ENCODE data around the gene CHRDL2. TPM values are rescaled to one million over a fixed set of nuclear protein-coding genes. Genes with fewer than 3 reads are reported as not detected.
"Not testable (repeated sequence)": the region's sequence is repeated elsewhere in the genome, so short reads cannot be mapped to it uniquely, and the experiment has no call there.

Gene CHRDL2
- not detected in 2 replicates for total RNA-seq
- polyA plus RNA-seq (2012), result not detected

GRCh38 chr11:74731301-74732094 lies at the start of gene CHRDL2:
Gene CHRDL2, minus strand, starts transcription at chr11:74731426. Its CDS starts 538 bp downstream, at chr11:74730888.
- peak; percentile 33 for DNase-seq (ENCODE audit: low read depth)

- no peak for DNase-seq (ENCODE audit: low read depth)
Measured at GRCh38 chr11:74780248-74781005, 49.2 kb upstream of the CHRDL2 start.

- no peak for DNase-seq (ENCODE audit: low read depth)
Measured at GRCh38 chr11:74778581-74778980, 47.4 kb upstream of the CHRDL2 start.

- no peak for DNase-seq (ENCODE audit: low read depth)
Measured at GRCh38 chr11:74777877-74778276, 46.7 kb upstream of the CHRDL2 start.

GRCh38 chr11:74777038-74777437 lies 45.8 kb upstream of the CHRDL2 start:
- DNase-seq (ENCODE audit: low read depth), result no peak

- no peak for DNase-seq (ENCODE audit: low read depth)
Measured at GRCh38 chr11:74776546-74776945, 45.3 kb upstream of the CHRDL2 start.

- DNase-seq (ENCODE audit: low read depth), result no peak
Measured at GRCh38 chr11:74775762-74776161, 44.5 kb upstream of the CHRDL2 start.

GRCh38 chr11:74773476-74773875 lies 42.2 kb upstream of the CHRDL2 start:
- no peak for DNase-seq (ENCODE audit: low read depth)

GRCh38 chr11:74771139-74771538 lies 39.9 kb upstream of the CHRDL2 start:
- DNase-seq (ENCODE audit: low read depth), result no peak

GRCh38 chr11:74770456-74770855 lies 39.2 kb upstream of the CHRDL2 start:
- no peak for DNase-seq (ENCODE audit: low read depth)

GRCh38 chr11:74769055-74769707 lies 38.0 kb upstream of the CHRDL2 start:
- DNase-seq (ENCODE audit: low read depth), result no peak

- not testable (repeated sequence) for DNase-seq (ENCODE audit: low read depth)
Measured at GRCh38 chr11:74768172-74768651, 37.0 kb upstream of the CHRDL2 start.

- DNase-seq (ENCODE audit: low read depth), result no peak
Measured at GRCh38 chr11:74766905-74767304, 35.7 kb upstream of the CHRDL2 start.

GRCh38 chr11:74756571-74756970 lies 25.3 kb upstream of the CHRDL2 start:
- no peak for DNase-seq (ENCODE audit: low read depth)

- DNase-seq (ENCODE audit: low read depth), result no peak
Measured at GRCh38 chr11:74755395-74755995, 24.3 kb upstream of the CHRDL2 start.

- DNase-seq (ENCODE audit: low read depth), result peak; percentile 18
Measured at GRCh38 chr11:74754507-74755252, 23.5 kb upstream of the CHRDL2 start.

GRCh38 chr11:74751303-74751702 lies 20.1 kb upstream of the CHRDL2 start:
- no peak for DNase-seq (ENCODE audit: low read depth)

GRCh38 chr11:74750598-74750997 lies 19.4 kb upstream of the CHRDL2 start:
- DNase-seq (ENCODE audit: low read depth), result not testable (repeated sequence)

GRCh38 chr11:74749965-74750296 lies 18.7 kb upstream of the CHRDL2 start:
- no peak for DNase-seq (ENCODE audit: low read depth)

- DNase-seq (ENCODE audit: low read depth), result peak; percentile 54
Measured at GRCh38 chr11:74749127-74749964, 18.1 kb upstream of the CHRDL2 start.
